ENCODE measurements around the gene RBBP5. TPM values are rescaled to one million over a fixed set of nuclear protein-coding genes. Genes with fewer than 3 reads are reported as not detected.

The RBBP5 gene
- total RNA-seq, 4 donors from 2014 or later = 4.9 to 33.7 (median 24.7) TPM

GRCh38 chr1:205084360-205084759 is 37.4 kb downstream of the RBBP5 start, which contains the start of gene TMEM81:
Gene TMEM81 (minus strand): TSS chr1:205084460. CDS start chr1:205084320, 140 bp downstream.
- no peak for DNase-seq
- H3K9me3 ChIP-seq = no peaks in the 10 kb centered on the region
- no peak within 1 kb of the TSS for H3K4me3 ChIP-seq
- no peaks in the 10 kb centered on the region for H3K27me3 ChIP-seq
- no peaks in the 10 kb centered on the region for H3K36me3 ChIP-seq
- TF ChIP-seq POLR2A (IDR thresholded peaks at IDR 0.05) (no peak), CTCF (IDR thresholded peaks at IDR 0.05) (no peak)
- no peaks in the 10 kb centered on the region for H3K4me1 ChIP-seq
- intact Hi-C loops (cut with DNase I; ENCODE audit: low total_unique reads) = no loop called here
- no peak within 1 kb of the TSS for H3K27ac ChIP-seq

GRCh38 chr1:205082431-205082830 is 39.3 kb downstream of the RBBP5 start:
- H3K4me3 ChIP-seq = no peak overlapping the region
- H3K27me3 ChIP-seq = no peaks in the 10 kb centered on the region
- no peak overlapping the region for H3K27ac ChIP-seq
- TF ChIP-seq POLR2A (IDR thresholded peaks at IDR 0.05) (no peak), CTCF (IDR thresholded peaks at IDR 0.05) (no peak)
- intact Hi-C loops (cut with DNase I; ENCODE audit: low total_unique reads) = no loop called here
- H3K9me3 ChIP-seq = no peaks in the 10 kb centered on the region
- H3K36me3 ChIP-seq = no peaks in the 10 kb centered on the region
- no peaks in the 10 kb centered on the region for H3K4me1 ChIP-seq
- DNase-seq = no peak

- H3K9me3 ChIP-seq = no peaks in the 10 kb centered on the region
- DNase-seq = no peak
- no peak overlapping the region for H3K27ac ChIP-seq
- no peak overlapping the region for H3K4me3 ChIP-seq
- TF ChIP-seq CTCF (IDR thresholded peaks at IDR 0.05) = no peak
- no peak for TF ChIP-seq POLR2A (IDR thresholded peaks at IDR 0.05)
- no peaks in the 10 kb centered on the region for H3K27me3 ChIP-seq
- intact Hi-C loops (cut with DNase I; ENCODE audit: low total_unique reads) = no loop called here
- no peaks in the 10 kb centered on the region for H3K36me3 ChIP-seq
- H3K4me1 ChIP-seq = no peaks in the 10 kb centered on the region
These were observed 43.9 kb downstream of the RBBP5 start for GRCh38 chr1:205077934-205078311.

GRCh38 chr1:205077158-205077933 is 44.4 kb downstream of the RBBP5 start:
- no peak for DNase-seq
- TF ChIP-seq CTCF (IDR thresholded peaks at IDR 0.05) = no peak
- TF ChIP-seq POLR2A (IDR thresholded peaks at IDR 0.05) = no peak
- Histone ChIP-seq H3K27me3 (no peaks in the 10 kb centered on the region), H3K27ac (no peak overlapping the region), H3K36me3 (no peaks in the 10 kb centered on the region), H3K4me3 (no peak overlapping the region), H3K9me3 (no peaks in the 10 kb centered on the region), H3K4me1 (no peaks in the 10 kb centered on the region)
- intact Hi-C loops (cut with DNase I; ENCODE audit: low total_unique reads) = no loop called here

GRCh38 chr1:205076245-205076761 is 45.5 kb downstream of the RBBP5 start:
- no peaks in the 10 kb centered on the region for H3K27me3 ChIP-seq
- no peak for TF ChIP-seq POLR2A (IDR thresholded peaks at IDR 0.05)
- no peak for TF ChIP-seq CTCF (IDR thresholded peaks at IDR 0.05)
- no peak for DNase-seq
- no peaks in the 10 kb centered on the region for H3K9me3 ChIP-seq
- H3K27ac ChIP-seq = no peak overlapping the region
- H3K36me3 ChIP-seq = no peaks in the 10 kb centered on the region
- intact Hi-C loops (cut with DNase I; ENCODE audit: low total_unique reads) = no loop called here
- no peaks in the 10 kb centered on the region for H3K4me1 ChIP-seq
- H3K4me3 ChIP-seq = no peak overlapping the region

Measured in uterus (tissue), 4 donors.